Effector memory CD8-positive, alpha-beta T cell (primary cell): Measurements from ENCODE around the gene TPPP3.
A peak's percentile ranks its signal among the peaks of the same experiment; 100 is the strongest.
"Not testable (repeated sequence)": the region's sequence is repeated elsewhere in the genome, so short reads cannot be mapped to it uniquely, and the experiment has no call there.

Experiments
- ATAC-seq: fragments of 150-1000 bp; cut with Tn5 transposase; replicated peaks from 2 replicates; pipeline ENCODE4 v1.10.0; 2021; ENCODE audit warnings: mild to moderate bottlenecking, moderate library complexity
- DNase-seq, 3 experiments: peaks; one replicate each; pipeline ENCODE4 v3.0.0; 2021
- H3K27ac Mint-ChIP-seq, 2 donors: one replicate each; pipeline ENCODE4 v1.8.0; 2022; ENCODE audit warnings: mild to moderate bottlenecking in 2 of 2, mixed read lengths in 2 of 2, moderate library complexity in 2 of 2
- H3K27me3 Mint-ChIP-seq, 2 donors: one replicate each; pipeline ENCODE4 v1.8.0; 2022; ENCODE audit warnings: mixed read lengths in 2 of 2
- H3K36me3 Mint-ChIP-seq: one replicate; pipeline ENCODE4 v1.8.0; 2022; ENCODE audit warnings: mild to moderate bottlenecking, moderate library complexity, mixed read lengths; ENCODE audit not compliant: insufficient read depth
- H3K4me1 Mint-ChIP-seq, 2 donors: one replicate each; pipeline ENCODE4 v1.8.0; 2022; ENCODE audit warnings: low read depth in 2 of 2, mixed read lengths in 2 of 2
- H3K4me3 Mint-ChIP-seq, 2 donors: one replicate each; pipeline ENCODE4 v1.8.0; 2022; ENCODE audit warnings: mild to moderate bottlenecking in 2 of 2, mixed read lengths in 2 of 2, moderate library complexity in 2 of 2
- H3K9me3 Mint-ChIP-seq, 2 donors: one replicate each; pipeline ENCODE4 v1.8.0; 2022; ENCODE audit warnings: mixed read lengths in 2 of 2

Gene TPPP3

GRCh38 chr16:67386861-67387455 is 6.3 kb downstream of the TPPP3 start:
- ATAC-seq (no peak), DNase-seq (no peak)
- Mint-ChIP-seq H3K27me3 (peaks cover 2 to 19% of the 10 kb centered on the region in 2 donors), H3K4me1 (no peaks in the 10 kb centered on the region), H3K36me3 (peaks cover 3% of the 10 kb centered on the region), H3K27ac (peak overlapping the region in 1 of 2 donors; percentile 21), H3K9me3 (no peaks in the 10 kb centered on the region), H3K4me3 (no peak overlapping the region)

GRCh38 chr16:67384778-67385510 is 8.4 kb downstream of the TPPP3 start:
- no peak overlapping the region for H3K4me3 Mint-ChIP-seq
- no peaks in the 10 kb centered on the region for H3K36me3 Mint-ChIP-seq
- H3K4me1 Mint-ChIP-seq: no peaks in the 10 kb centered on the region
- no peak for ATAC-seq
- H3K9me3 Mint-ChIP-seq: no peaks in the 10 kb centered on the region
- DNase-seq: no peak
- no peak overlapping the region for H3K27ac Mint-ChIP-seq
- H3K27me3 Mint-ChIP-seq: no peaks in the 10 kb centered on the region

DNA sequence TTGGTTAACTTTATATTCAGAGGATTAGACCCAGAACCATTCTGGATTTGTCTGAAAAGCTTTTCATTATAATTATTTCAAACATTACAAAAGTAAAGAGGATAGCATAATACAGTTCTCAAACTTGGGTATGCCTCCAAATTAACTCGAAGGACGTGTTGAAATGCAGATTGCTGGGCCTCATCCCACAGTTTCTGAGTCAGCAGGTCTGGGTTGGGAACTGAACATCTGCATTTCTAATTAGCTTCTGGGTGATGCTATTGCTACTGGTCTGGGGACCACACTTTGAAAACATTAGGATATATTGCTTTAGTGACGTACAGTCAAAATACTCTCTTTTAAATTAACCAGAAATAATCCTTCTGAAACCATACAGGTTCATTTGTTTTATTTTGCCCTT is 10.0 kb downstream of the TPPP3 start:
- H3K27ac Mint-ChIP-seq: no peak overlapping the region
- no peaks in the 10 kb centered on the region for H3K36me3 Mint-ChIP-seq
- no peaks in the 10 kb centered on the region for H3K27me3 Mint-ChIP-seq
- H3K4me3 Mint-ChIP-seq: no peak overlapping the region
- ATAC-seq (no peak), DNase-seq (no peak)
- no peaks in the 10 kb centered on the region for H3K4me1 Mint-ChIP-seq
- H3K9me3 Mint-ChIP-seq: no peaks in the 10 kb centered on the region

DNA sequence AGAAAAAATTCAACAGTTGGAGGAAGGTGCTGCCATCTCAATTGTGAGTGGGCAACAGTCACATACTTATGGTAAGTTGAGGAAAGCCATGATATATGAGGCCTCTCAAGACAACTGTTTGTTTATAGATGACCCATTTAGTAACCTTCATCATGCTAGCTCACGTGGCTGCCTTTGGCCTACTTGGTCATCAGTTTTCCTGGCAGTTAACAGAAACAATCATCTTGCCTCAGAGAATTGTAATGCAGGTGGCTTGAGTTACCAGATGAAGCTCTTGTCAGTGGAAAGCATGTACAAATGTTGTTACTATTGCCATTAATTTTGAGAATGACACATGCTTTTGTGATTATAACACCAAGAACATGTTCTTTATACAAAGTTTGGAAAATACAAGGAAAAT is 14.7 kb downstream of the TPPP3 start:
- no peaks in the 10 kb centered on the region for H3K4me1 Mint-ChIP-seq
- no peak overlapping the region for H3K27ac Mint-ChIP-seq
- H3K36me3 Mint-ChIP-seq: peaks cover 3% of the 10 kb centered on the region
- ATAC-seq: no peak
- H3K9me3 Mint-ChIP-seq: no peaks in the 10 kb centered on the region
- H3K4me3 Mint-ChIP-seq: no peak overlapping the region
- H3K27me3 Mint-ChIP-seq: peaks cover 7 to 24% of the 10 kb centered on the region in 2 donors
- DNase-seq: no peak

GRCh38 chr16:67376012-67376411 is 17.3 kb downstream of the TPPP3 start:
- not testable (repeated sequence) for H3K27ac Mint-ChIP-seq, H3K9me3 Mint-ChIP-seq, ATAC-seq, H3K4me1 Mint-ChIP-seq, DNase-seq, H3K36me3 Mint-ChIP-seq, H3K4me3 Mint-ChIP-seq
- peaks cover 7 to 24% of the 10 kb centered on the region in 2 donors for H3K27me3 Mint-ChIP-seq

DNA sequence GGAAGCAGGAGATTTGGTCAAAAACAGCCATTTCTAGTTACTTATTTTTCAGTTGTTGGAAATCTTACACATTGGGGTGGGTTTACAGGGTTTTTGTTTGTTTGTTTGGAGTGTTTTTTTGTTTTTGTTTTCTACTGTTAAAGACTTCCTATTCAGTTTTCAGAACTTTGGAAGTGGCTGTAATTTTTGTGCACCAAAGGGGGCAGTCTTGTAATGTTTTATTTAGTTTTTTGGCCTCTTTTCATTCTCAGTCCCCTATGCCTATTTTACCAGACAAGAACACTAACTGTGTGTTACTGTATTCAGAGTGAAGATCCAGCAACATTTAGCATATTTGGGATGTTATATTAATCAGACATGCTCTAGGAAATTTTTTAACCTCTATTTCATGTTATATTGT is 20.6 kb downstream of the TPPP3 start:
- Mint-ChIP-seq H3K36me3 (peaks cover 3% of the 10 kb centered on the region), H3K27ac (no peak overlapping the region), H3K27me3 (peaks cover 7 to 21% of the 10 kb centered on the region in 2 donors), H3K4me3 (no peak overlapping the region), H3K9me3 (no peaks in the 10 kb centered on the region), H3K4me1 (no peaks in the 10 kb centered on the region)
- ATAC-seq (no peak), DNase-seq (no peak)

DNA sequence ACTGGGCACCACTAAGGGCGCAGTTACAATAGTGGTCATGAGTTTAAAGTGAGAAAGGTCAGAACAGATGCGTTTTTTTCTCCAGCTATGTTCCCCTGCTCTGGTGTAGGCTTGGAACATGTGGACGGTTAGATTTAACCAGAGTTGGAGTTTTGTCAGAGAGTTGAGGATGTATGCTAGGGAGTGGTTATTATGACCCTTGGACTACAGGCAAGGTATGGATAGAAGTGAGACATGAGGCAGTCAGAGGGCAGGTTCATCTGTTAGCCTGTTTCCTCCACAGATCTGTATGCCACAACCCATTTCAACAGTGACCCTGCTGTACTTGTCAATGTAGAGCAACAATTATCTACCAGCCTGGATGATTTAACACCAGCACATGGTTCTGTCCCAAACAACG is 22.6 kb downstream of the TPPP3 start:
- ATAC-seq (no peak), DNase-seq (no peak)
- Mint-ChIP-seq H3K27ac (no peak overlapping the region), H3K36me3 (peaks cover 3% of the 10 kb centered on the region), H3K4me1 (no peaks in the 10 kb centered on the region), H3K9me3 (no peaks in the 10 kb centered on the region), H3K4me3 (no peak overlapping the region), H3K27me3 (peaks cover 0 to 8% of the 10 kb centered on the region in 2 donors)

GRCh38 chr16:67364600-67365235 is 28.6 kb downstream of the TPPP3 start:
- Mint-ChIP-seq H3K4me3 (no peak overlapping the region), H3K36me3 (no peaks in the 10 kb centered on the region), H3K27me3 (peaks cover 0 to 5% of the 10 kb centered on the region in 2 donors), H3K9me3 (no peaks in the 10 kb centered on the region), H3K4me1 (peaks cover 2 to 5% of the 10 kb centered on the region in 2 donors), H3K27ac (no peak overlapping the region)
- no peak for ATAC-seq
- DNase-seq: no peak

GRCh38 chr16:67361038-67361437 is 32.3 kb downstream of the TPPP3 start:
- Mint-ChIP-seq H3K27ac (no peak overlapping the region), H3K36me3 (no peaks in the 10 kb centered on the region), H3K4me1 (peaks cover 3 to 5% of the 10 kb centered on the region in 2 donors), H3K4me3 (no peak overlapping the region), H3K27me3 (peaks cover 0 to 11% of the 10 kb centered on the region in 2 donors), H3K9me3 (no peaks in the 10 kb centered on the region)
- no peak for DNase-seq
- ATAC-seq: no peak

GRCh38 chr16:67359540-67360269 is 33.6 kb downstream of the TPPP3 start:
- peaks cover 6 to 11% of the 10 kb centered on the region in 2 donors for H3K27me3 Mint-ChIP-seq
- not testable (repeated sequence) for DNase-seq, H3K27ac Mint-ChIP-seq, H3K9me3 Mint-ChIP-seq, H3K4me1 Mint-ChIP-seq, ATAC-seq, H3K4me3 Mint-ChIP-seq, H3K36me3 Mint-ChIP-seq

DNA sequence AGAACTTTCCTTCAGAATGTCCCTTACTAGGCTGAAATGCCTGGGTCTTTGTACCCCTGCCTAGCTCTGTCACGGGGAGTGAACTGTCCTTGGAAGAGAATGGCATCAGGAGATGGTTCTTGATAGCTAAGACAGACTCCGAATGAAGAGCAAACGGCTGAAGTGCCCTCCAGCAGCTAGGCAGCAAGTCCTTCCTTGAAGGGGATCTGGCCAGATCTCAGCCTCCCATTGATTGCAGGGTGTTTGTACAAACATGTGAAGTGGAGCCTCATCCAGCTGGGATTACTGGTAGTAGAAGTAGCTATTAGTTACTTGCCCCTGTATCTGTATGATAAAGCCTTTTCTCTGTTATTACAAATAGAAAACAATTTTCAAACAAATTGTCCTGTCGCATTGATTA is 35.7 kb downstream of the TPPP3 start:
- H3K27me3 Mint-ChIP-seq: peaks cover 6 to 11% of the 10 kb centered on the region in 2 donors
- no peak overlapping the region for H3K27ac Mint-ChIP-seq
- peaks cover 0 to 1% of the 10 kb centered on the region in 2 donors for H3K4me1 Mint-ChIP-seq

GRCh38 chr16:67356396-67356795 is 36.9 kb downstream of the TPPP3 start:
- Mint-ChIP-seq H3K36me3 (no peaks in the 10 kb centered on the region), H3K27me3 (peaks cover 6 to 11% of the 10 kb centered on the region in 2 donors), H3K27ac (no peak overlapping the region), H3K4me3 (no peak overlapping the region), H3K4me1 (peaks cover 0 to 1% of the 10 kb centered on the region in 2 donors), H3K9me3 (no peaks in the 10 kb centered on the region)
- no peak for ATAC-seq
- DNase-seq: no peak

More for the DNA sequence above, 35.7 kb downstream of the TPPP3 start:
- H3K36me3 Mint-ChIP-seq: no peaks in the 10 kb centered on the region
- ATAC-seq (no peak), DNase-seq (no peak)
- no peak overlapping the region for H3K4me3 Mint-ChIP-seq
- H3K9me3 Mint-ChIP-seq: no peaks in the 10 kb centered on the region

DNA sequence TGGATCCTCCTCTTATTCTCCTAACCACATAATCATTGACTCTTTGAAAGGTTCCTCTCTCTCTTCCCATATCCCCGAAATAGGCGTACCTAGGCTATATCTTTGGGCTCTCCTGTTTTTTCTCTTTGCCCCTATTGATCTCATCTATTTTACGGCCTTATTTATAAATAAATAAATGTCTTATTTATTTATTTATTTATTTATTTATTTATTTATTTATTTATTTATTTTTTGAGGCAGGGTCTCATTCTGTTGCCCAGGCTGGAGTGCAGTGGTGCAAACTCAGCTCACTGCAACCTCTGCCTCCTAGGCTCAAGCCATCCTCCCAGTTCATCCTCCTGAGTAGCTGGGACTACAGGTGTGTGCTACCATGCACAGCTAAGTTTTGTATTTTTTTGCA is 40.8 kb downstream of the TPPP3 start:
- H3K27me3 Mint-ChIP-seq, H3K9me3 Mint-ChIP-seq, H3K4me1 Mint-ChIP-seq, H3K36me3 Mint-ChIP-seq, H3K4me3 Mint-ChIP-seq, ATAC-seq, DNase-seq, H3K27ac Mint-ChIP-seq: not testable (repeated sequence)
